ENCODE data around the gene PRUNE2.

Gene PRUNE2

GRCh38 chr9:76580820-76581219 lies 325.1 kb downstream of the PRUNE2 start:
- no peak for TF ChIP-seq CTCF (IDR thresholded peaks at IDR 0.05; ENCODE audit: low read depth, low read length, missing control alignments)
- H3K4me3 ChIP-seq (ENCODE audit: low read depth, low read length), result no peak overlapping the region
- no peak for DNase-seq (ENCODE audit: low read depth)

GRCh38 chr9:76580188-76580587 lies 325.7 kb downstream of the PRUNE2 start:
- no peak for TF ChIP-seq CTCF (IDR thresholded peaks at IDR 0.05; ENCODE audit: low read depth, low read length, missing control alignments)

DNA sequence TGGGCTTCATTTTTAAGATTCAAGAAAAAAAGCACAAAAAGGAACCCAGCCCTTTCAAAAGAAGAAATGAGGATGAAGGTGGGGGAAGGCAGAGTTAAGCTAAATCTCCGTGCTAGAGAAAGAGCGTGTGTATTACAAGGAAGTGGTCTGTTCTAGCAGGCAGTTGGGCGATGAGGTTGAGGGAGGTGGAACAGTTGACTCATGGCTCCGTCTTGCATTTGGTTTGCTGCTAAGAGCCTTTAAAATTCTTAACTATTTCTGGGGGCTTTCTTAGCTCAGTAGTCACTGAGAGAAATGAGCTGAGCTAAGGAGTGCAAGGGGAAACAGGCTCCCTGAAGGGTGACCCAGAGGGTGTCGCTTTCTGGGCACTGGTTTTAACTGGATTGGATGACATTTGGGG lies 329.6 kb downstream of the PRUNE2 start:
- no peak for TF ChIP-seq CTCF (IDR thresholded peaks at IDR 0.05; ENCODE audit: low read depth, low read length, missing control alignments)
- DNase-seq (ENCODE audit: low read depth), result peak; percentile 81
- H3K4me3 ChIP-seq (ENCODE audit: low read depth, low read length), result no peak overlapping the region

More at GRCh38 chr9:76580188-76580587, 325.7 kb downstream of the PRUNE2 start:
- H3K4me3 ChIP-seq (ENCODE audit: low read depth, low read length), result no peak overlapping the region
- DNase-seq (ENCODE audit: low read depth), result no peak

DNA sequence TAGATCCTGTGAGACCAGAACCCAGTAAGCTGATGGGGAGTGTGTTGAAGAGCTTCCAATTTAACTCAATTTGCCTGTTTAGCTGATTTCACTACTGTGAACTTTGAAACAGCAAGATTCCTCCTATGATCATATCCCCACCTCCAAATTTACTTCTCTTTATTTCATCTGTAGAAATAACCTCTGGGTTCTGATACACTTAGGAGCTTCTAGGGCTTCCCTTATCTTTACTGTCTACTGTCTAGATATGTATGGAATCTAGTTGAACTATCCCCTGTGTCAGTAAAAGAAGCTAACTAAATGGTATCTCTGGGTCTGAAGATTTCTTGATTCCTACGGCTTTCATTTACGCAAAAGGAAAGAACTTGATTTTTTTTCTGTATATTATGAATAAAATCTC lies 330.2 kb downstream of the PRUNE2 start:
- no peak overlapping the region for H3K4me3 ChIP-seq (ENCODE audit: low read depth, low read length)
- no peak for TF ChIP-seq CTCF (IDR thresholded peaks at IDR 0.05; ENCODE audit: low read depth, low read length, missing control alignments)
- no peak for DNase-seq (ENCODE audit: low read depth)

DNA sequence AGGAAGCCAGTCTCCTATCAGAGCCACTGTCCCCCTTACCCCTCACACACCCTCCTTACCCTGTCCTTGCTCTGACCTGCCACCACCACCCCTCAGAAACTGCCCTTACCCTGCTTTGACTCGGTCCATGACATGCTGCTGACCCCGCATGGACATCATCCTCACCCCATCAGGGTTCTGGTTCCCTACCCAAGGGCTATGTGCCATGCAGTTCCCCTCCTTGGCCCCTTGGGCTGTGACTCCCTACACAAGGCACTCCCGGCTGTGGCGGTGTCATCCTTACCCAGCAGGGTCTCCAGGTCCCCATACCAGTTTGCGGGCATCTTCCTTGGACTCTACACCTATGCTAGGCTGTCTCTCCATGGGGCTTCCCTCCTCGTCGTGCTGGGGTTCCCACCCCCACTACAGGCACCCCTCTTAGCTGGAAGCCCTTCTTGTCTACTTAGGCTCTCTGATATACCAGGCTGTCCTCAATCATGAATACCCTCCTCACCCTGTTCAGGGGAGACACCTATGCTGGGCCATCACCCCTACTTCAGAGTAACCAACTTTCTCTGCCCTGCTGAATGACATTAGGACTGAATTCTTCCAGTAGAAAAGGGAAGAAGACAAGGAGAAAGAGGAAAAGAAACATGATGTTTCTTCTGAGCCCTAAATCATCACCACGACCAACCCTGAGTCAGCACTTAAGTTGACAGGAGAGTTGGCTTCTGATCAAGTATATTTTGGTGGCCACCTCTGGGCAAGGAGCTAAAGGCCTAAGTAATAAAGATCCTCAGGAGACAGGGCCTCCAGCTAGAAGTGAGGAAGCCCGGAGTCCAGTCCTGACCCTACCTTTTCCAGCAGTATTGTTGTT lies 331.8 kb downstream of the PRUNE2 start:
- no peak for TF ChIP-seq CTCF (IDR thresholded peaks at IDR 0.05; ENCODE audit: low read depth, low read length, missing control alignments)
- DNase-seq (ENCODE audit: low read depth), result no peak
- H3K4me3 ChIP-seq (ENCODE audit: low read depth, low read length), result no peak overlapping the region

- TF ChIP-seq CTCF (IDR thresholded peaks at IDR 0.05; ENCODE audit: low read depth, low read length, missing control alignments), result no peak
- DNase-seq (ENCODE audit: low read depth), result no peak
- no peak overlapping the region for H3K4me3 ChIP-seq (ENCODE audit: low read depth, low read length)
These were observed 332.5 kb downstream of the PRUNE2 start for GRCh38 chr9:76573408-76573807.

DNA sequence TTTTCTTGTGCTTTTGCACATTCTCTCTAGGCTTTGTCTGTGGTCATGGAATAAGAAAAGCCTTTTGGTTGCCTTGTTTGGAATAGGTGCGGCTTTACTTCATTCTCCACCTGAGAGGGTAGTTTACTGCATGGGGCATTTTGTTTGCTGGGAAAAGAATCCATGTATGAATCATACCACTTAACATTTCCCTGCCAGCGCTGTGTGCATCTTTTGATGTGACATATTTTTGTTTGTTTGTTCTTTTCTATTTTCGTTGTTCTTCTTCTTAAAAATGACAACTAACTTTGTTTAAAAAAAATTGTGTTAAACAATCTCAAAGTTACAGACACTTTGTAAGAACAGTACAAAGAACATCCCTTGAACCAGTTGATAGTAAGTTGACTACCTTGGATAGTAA lies 333.8 kb downstream of the PRUNE2 start:
- no peak for TF ChIP-seq CTCF (IDR thresholded peaks at IDR 0.05; ENCODE audit: low read depth, low read length, missing control alignments)
- no peak overlapping the region for H3K4me3 ChIP-seq (ENCODE audit: low read depth, low read length)
- DNase-seq (ENCODE audit: low read depth), result no peak

Data from GM12864 (cell line).